ENCODE measurements around the gene TAF13.
"Not testable (repeated sequence)": the region's sequence is repeated elsewhere in the genome, so short reads cannot be mapped to it uniquely, and the experiment has no call there.

Gene TAF13

DNA sequence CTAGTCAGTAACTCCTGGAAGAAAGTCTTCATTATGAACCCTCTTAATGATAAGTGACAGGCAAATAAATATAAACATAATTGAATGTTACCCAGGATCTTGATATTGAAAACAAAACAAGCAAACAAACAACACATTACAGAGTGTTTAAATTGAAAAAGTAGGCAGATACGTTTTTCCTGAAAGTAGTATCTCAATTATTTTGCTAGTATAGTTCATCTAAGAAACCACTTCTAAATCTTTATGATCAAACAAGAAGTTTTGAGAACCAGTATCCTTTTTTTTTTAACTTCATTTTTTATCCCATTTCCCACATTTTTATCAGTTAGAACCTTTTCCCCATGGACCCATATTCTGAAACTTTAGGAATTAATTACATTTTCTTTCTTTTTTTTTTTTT is 30.2 kb downstream of the TAF13 start:
- DNase-seq = no peak

DNA sequence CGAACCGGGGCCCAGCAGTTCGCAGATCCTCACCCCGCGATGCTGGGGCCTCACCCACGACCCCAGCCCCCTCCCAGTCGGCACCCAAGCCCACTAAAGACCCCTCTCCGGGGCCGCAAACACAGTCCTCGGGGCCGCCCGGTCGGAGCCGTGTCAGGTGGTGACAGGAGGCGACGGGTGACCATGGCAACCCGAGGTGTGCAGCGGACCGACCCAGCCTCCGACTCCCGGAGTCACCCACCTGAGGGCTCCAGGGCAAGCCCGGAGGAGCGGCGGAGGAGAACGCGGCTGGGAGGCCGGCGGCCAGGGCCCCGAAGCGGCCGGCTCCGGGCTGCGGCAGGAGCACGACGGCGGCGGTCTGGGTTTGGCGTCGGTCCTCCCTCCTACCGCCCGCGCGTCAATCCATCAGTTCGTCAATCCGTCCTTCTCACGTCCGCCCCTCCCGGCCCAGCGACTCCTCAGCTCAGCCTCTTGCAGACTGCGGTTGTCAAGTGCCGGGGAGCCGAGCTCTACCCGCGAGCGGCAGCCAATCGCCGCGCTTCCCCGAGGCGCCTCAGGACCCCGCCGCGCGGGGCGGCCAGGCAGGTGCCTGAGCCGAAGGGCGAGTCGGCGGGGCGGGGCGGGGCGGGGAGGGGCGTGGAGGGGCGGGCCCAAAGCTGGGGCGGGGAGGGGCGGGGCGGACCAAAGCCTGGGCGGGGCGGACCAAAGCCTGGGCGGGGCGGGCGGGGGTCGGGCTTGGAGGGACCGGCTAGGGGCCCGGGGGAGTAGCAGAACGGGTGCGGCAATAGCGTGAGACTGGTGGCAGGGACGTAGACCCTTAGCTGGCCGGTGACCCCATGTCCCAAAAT is 34.0 kb downstream of the TAF13 start, which contains the start of gene WDR47:
Gene WDR47, minus strand, starts transcription at position 482 of the 848 bp plus-strand sequence. CDS start 18,590 bp downstream, outside the sequence.
- peak; percentile 82 for DNase-seq

DNA sequence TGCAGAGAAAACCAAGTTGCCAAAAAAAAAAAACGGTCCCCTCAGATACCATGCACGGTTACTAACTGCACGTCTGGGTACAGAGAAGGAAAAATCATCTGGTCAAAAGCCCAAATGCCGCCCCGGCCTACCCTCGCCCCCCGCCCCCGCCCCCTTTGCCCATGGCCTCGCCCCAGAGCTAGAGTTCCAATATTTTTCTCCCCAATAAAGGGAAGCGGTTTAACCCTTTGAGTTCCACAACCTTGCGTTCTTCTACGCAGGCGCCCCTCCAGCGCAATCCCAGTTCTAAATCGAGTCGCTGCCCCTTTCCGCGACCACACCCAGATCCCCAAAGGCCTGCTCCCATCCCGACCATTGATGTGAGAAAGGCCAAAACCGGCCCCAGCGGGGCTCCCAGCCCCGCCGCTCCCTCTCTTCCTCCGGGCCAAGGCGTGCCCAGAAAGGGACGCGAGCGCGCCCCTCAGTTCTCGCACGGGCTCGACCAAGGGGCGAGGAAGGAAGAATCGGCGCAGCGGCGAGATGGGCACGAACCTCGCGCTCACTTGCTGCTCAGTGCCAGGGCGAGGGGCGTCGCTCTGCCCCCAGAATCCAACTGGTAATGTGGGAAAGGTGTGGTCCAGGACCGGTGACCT is 34.7 kb downstream of the TAF13 start:
- peak; percentile 20 for DNase-seq

DNA sequence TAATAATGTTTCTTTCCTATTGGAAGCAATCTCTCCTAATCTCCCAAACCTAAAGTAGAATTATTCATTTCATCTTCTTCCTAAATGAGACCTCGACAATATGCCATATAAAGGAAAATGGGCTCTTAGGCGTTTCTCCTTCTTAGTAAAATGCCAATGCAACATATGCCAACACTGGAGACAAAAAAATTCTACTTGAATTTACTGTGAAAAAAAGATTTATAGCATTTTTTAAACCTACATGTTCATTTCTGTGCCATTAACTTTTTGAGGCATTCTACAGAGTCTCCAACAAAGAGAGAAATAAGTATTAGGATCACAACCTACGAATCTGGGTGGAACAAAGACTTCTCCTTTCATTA is 35.2 kb downstream of the TAF13 start:
- DNase-seq = no peak

DNA sequence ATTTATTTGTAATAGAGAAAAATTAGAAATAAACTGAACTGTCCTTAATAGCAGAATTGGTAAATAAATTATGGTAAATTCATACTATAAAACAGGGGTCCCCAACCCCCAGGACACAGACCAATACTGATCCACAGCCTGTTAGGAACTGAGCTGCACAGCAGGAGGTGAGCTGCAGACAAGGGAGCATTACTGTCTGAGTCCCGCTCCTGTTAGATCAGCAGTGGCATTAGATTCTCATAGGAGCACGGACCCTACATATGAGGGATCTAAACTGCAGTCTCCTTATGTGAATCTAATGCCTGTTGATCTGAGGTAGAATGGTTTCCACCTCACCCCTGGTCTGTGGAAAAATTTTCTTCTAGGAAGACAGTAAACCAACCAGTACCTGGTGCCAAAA is 41.4 kb downstream of the TAF13 start:
- no peak for DNase-seq

DNA sequence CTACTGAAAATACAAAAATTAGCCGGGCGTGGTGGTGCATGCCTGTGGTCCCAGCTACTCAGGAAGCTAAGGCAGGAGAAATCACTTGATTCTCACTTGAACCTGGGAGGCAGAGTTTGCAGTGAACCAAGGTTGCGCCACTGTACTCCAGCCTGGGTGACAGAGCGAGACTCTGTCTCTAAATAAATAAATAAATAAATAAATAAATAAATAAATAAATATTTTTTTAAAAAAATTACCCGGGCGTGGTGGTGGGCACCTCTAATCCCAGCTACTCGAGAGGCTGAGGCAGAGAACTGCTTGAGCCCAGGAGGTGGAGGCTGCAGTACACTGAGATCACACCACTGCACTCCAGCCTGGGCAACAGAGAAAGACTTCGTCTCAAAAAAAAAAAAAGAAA is 46.3 kb downstream of the TAF13 start:
- not testable (repeated sequence) for DNase-seq

DNA sequence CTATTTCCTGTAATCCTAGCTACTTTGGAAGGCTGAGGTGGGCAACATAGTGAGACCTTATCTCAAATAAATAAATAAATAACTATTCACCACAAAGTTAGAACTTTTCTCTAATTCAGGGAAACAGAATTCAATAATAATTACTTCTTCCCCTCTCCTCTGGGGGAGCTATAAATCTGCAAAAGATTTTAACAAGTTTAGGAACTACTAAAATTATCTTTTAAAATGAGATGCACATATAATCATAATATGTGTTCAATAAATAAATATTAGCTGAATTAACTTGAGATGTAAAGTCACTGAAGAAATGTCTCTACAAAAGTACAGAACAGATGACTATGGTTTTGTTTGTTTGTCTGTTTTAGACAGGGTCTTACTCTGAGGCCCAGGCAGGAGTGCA is 48.0 kb downstream of the TAF13 start:
- no peak for DNase-seq

DNA sequence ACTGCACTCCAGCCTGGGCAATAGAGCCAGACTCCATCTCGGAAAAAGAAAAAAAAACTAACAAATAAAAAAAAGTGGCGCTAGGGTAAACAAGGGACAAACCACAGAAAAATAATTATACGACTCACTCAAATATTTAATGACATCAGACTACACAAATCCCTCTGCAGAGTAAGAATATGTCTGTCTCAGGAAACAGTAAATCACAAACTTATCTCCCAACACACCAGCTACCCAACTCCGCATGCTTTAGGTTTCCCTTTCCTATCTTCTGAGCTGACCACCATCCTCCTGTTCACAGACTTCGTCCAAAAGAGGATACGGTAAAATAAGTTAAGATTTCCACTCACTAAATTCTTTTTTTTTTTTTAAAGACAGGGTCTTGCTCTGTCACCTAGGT is 50.1 kb downstream of the TAF13 start:
- DNase-seq = no peak

DNA sequence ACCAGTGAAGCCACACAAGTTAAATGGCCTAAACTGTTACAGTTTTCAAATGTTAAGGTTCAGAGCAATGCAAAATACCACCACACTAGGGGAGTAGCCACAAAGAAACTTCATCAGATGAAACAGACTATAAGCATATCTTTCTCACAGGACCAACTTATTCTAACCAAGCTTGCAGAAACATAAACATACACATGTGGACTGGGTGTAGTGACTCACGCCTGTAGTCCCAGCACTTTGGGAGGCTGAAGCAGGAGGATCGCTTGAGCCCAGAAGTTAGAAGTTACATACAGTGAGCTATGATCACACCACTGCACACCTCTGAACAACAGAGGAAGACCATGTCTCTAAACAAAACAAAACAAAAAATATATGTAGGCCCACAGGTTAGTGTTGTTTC is 51.2 kb downstream of the TAF13 start:
- no peak for DNase-seq

DNA sequence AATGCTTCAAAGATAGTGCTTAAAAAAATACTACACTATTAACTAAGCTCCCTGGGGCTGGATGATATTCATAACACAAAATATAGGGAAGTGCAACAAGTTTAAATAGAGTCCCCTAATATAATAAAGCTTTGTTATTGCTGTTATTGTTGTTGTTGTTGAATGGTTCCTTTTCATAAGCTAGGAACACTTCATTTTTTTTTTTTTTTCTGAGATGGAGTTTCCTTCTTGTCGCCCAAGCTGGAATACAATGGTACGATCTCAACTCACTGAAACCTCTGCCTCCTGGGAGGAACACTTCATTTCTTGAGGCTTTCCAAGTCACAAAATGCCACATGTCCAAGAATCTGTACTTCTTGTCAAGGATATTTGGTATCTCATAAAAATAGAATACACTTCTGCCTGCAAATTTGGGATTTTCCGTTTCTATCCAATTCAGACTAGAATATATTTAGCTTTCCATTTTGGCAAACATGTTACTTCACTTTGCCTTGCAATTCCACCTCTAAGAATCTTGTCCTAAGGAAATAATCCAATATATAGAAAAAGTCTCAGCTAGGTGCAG is 55.0 kb downstream of the TAF13 start:
- DNase-seq = no peak

DNA sequence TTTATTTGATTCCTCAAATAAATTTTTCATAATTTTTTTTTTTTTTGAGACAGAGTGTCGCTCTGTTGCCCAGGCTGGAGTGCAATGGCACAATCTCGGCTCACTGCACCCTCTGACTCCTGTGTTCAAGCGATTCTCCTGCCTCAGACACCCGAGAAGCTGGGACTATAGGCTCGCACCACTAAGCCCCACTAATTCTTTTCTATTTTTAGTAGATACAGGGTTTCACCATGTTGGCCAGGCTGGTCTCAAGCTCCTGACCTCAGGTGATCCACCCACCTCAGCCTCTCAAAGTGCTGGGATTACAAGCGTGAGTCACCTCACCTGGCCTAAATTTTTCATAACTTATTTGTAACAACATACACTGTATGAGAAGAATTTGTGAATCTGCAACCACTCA is 58.1 kb downstream of the TAF13 start:
- not testable (repeated sequence) for DNase-seq

DNA sequence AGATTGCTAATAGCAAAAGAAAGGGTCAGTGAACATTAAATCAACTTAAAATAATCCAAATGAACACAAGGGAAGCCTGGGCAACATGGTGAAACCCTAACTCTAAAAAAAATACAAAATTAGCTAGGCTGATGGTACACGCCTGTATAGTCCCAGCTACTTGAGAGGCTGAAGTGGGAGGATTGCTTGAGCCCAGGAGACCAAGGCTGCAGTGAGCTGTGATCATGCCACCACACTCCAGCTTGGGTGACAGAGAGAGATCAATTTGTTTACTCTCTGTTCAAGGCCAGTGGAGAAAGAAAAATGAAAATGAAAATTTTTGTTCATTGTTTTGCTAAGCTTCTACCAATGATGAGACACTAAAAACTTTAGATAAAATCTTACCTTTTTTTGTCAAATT is 58.7 kb downstream of the TAF13 start:
- DNase-seq = no peak
